GM12892 (cell line): ENCODE measurements around the gene LAMA2.
"Not testable (repeated sequence)": the region's sequence is repeated elsewhere in the genome, so short reads cannot be mapped to it uniquely, and the experiment has no call there.

ENCODE experiments used
- DNase-seq: peaks from one replicate; pipeline ENCODE4 v3.0.0; 2011; ENCODE audit not compliant: insufficient read length
- FAIRE-seq: peaks from 2 replicates; lab custom pipeline; 2011; peaks lifted over from hg19 to GRCh38; lab: Jason Lieb, UNC
- POLR2A ChIP-seq: IDR thresholded peaks from 2 replicates; pipeline ENCODE4 v1.6.1; 2011; ENCODE audit warnings: low read depth, low read length, control low read depth
- POLR2AphosphoS5 ChIP-seq: IDR thresholded peaks from 2 replicates; pipeline ENCODE4 v1.6.1; 2011; ENCODE audit warnings: low read depth, low read length, control low read depth
- TAF1 ChIP-seq: IDR thresholded peaks from 2 replicates; pipeline ENCODE4 v1.6.1; 2011; ENCODE audit warnings: low read depth, mild to moderate bottlenecking, control low read depth, low read length, borderline replicate concordance

LAMA2 gene

DNA sequence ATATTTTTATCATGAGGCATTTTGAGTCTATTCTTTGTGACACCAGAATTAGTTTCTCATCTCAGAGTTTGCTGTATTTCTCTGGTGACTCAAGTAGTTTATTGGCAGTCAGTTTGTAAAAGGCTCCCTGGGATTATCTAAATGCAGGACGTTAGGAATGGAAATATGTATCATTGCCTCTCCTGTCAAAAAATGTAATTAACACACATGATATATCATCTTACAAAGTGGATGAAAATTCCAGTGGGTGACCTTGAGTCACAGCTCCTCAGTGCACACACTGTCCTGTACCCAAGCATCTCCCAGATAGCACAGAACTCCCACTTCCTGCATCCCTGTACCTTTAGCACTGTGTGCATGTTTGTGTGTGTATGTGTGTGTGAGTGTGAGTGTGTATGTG is 258.6 kb downstream of the LAMA2 start:
- FAIRE-seq = no peak
- no peak for DNase-seq
- TF ChIP-seq POLR2AphosphoS5 (no peak), TAF1 (no peak)

DNA sequence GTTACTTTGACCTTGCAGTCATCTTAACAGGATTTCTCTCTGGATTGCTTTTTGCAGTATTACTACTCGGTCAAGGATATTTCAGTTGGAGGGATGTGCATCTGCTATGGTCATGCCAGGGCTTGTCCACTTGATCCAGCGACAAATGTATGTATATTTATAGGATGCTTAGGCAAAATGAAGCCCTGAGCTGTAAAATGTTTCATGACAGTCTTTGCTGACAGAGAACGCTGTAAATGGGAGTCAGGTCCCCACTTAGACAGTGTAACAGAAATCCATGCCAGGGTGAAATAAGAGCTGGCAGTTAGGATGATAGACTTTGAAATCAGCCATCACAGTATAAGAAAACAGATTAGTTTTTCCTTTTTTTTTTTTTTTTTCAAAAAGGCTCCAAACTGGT is 264.0 kb downstream of the LAMA2 start:
- DNase-seq = no peak
- no peak for FAIRE-seq
- TF ChIP-seq TAF1 = no peak
- TF ChIP-seq POLR2AphosphoS5 = no peak
- no peak for TF ChIP-seq POLR2A

DNA sequence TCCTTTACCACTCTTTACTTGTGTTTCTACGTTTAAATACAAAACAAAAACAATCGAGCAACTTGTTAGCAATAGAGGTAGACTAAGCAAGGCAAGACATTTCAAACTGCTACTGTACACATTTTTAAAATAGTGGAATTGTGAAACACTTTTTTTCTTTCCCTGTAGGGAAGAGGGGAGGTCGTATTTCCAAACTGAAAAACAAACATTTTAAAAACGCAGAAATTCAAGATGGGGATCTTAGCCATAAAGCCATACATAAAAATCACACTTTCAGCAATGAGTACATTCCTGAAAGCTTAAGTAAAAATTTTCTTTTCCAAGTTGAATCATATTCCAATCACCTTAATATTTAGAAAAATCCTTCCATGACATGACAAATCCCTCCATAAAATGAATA is 267.6 kb downstream of the LAMA2 start:
- FAIRE-seq = no peak
- no peak for TF ChIP-seq TAF1
- no peak for TF ChIP-seq POLR2AphosphoS5
- TF ChIP-seq POLR2A = no peak
- DNase-seq = no peak

DNA sequence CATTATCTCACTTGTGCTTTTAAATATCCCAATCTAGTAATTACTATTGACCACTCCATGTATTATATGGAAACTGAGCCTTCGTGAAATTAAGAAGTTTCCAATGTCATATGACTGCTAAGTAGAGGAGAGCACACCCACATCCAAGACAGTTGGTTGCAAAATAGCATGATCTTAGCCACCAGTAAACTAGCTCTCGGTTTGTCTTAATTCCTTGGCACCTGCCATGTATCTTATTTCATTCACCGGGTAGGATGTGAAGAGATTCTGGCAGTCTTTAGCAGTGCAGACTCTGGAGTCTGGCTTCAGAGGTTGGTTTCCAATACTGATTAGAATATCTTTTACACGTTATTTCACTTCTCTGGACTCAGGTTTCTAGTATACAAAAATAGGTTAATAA is 270.3 kb downstream of the LAMA2 start:
- TF ChIP-seq POLR2AphosphoS5 = no peak
- FAIRE-seq (no peak), DNase-seq (no peak)

DNA sequence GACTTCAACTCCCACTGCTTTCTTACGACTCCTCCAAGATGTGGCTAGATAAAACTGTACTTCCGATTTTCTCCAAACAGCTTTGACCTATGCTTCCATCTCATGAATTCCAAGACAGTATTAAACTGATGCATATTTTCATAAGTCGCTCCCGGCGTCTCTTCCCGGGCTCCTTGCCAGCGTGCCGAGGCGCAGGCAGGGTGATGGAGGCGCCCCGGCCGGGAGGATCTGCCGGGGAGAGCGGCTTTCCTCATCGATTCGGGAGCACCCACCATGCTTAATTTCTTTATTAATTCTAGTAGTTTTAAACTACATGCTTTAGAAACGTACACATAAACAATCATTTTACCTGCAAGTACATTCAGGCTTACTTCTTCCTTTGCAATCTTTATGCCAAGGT is 276.3 kb downstream of the LAMA2 start:
- not testable (repeated sequence) for FAIRE-seq, DNase-seq

DNA sequence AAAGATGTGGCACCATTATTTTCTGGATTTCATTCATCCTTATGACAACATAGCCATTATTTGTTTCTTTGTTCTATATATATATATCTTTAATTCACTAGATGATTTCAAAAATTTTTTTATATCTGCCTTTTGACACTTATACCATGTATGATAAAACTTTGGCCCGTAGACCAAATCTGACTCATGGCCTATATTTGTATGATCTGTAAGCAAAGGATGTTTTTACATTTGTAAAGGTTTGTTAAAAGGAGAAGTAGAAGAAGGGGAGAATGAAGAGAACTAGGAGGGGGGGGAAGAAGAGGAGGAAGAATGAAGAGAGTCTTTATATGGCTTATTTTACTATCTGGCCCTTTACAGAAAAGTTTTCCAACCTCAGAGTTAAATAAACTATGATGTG is 279.7 kb downstream of the LAMA2 start:
- TF ChIP-seq TAF1 (no peak), POLR2A (no peak), POLR2AphosphoS5 (no peak)
- no peak for FAIRE-seq
- no peak for DNase-seq

DNA sequence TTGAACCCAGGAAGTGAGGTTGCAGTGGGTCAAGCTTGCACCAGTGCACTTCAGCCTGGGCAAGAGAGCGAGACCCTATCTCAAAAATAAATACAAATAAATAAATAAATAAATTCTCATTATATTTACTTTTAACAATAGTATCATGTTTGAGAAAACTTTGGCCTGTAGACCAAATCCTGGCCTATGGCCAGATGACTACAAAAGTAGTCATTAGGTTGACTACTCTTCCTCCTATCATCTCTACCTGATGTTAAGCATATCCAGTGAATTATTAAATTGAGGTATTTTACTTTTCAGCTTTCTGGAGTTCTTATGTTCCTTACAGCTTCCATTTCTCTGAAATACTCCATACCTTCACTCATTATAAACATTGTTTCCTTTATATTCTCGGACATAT is 280.6 kb downstream of the LAMA2 start:
- TF ChIP-seq POLR2A (no peak), POLR2AphosphoS5 (no peak), TAF1 (no peak)
- no peak for DNase-seq
- no peak for FAIRE-seq

DNA sequence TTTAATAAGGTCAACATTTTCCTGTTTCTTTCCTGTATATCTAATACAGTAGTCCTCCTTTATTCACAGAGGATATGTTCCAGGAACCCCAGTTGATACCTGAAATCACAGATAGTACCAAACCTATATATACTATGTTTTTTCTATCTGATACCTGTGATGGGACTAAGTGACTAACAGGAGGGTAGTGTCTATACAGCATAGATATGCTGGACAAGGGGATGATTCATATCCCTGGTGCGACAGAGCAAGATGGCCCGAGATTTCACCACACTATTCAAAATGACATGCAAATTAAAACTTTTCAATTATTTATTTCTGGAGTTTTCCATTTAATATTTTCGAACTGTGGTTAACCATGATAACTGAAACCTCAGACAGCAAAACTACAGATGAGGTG is 281.1 kb downstream of the LAMA2 start:
- TF ChIP-seq TAF1 = no peak
- TF ChIP-seq POLR2AphosphoS5 = no peak
- no peak for TF ChIP-seq POLR2A
- no peak for FAIRE-seq
- no peak for DNase-seq

DNA sequence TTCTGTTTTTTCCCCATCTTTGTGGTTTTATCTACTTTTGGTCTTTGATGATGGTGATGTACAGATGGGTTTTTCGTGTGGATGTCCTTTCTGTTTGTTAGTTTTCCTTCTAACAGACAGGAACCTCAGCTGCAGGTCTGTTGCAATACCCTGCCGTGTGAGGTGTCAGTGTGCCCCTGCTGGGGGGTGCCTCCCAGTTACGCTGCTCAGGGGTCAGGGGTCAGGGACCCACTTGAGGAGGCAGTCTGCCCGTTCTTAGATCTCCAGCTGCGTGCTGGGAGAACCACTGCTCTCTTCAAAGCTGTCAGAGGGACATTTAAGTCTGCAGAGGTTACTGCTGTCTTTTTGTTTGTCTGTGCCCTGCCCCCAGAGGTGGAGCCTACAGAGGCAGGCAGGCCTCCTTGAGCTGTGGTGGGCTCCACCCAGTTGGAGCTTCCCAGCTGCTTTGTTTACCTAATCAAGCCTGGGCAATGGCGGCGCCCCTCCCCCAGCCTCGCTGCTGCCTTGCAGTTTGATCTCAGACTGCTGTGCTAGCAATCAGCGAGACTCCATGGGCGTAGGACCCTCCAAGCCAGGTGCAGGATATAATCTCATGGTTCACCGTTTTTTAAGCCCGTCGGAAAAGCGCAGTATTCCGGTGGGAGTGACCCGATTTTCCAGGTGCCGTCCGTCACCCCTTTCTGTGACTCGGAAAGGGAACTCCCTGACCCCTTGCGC is 289.5 kb downstream of the LAMA2 start:
- DNase-seq, FAIRE-seq: not testable (repeated sequence)

DNA sequence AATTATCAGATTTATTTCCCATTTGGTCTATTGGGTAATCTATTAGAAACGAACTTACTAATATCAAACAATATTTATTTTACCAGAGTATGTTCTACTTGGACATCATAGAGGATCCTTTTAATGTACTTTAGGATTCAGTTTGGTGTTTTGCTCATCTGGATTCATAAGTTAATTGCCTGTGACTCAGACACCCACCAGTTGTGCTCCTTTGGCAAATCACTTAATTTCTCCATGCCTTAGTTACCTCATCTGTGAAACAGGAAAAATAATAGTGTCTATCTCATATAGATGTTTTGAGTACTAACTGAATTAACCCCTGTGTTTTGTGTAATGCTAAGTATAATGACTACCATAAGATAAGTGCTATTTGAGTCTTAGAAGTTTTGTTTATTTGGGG is 292.1 kb downstream of the LAMA2 start:
- FAIRE-seq (no peak), DNase-seq (no peak)
- TF ChIP-seq POLR2AphosphoS5 (no peak), TAF1 (no peak)

DNA sequence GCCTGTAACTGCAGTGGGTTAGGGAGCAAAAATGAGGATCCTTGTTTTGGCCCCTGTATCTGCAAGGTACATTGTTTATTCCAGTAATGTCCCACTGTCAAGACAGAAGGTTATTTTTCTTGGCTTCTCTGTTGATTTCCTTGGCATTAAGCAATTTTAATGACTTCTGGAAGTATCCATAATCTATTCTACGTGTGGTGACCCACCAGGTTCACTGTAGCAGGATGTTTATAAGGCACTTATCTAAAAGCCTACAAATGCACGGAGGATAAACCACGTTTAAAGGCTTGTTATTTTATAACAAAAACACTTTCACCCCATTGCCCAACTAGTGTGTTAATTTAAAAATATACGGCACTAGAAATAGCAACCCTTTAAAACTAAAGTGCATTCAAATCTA is 294.9 kb downstream of the LAMA2 start:
- no peak for TF ChIP-seq TAF1
- no peak for TF ChIP-seq POLR2A
- TF ChIP-seq POLR2AphosphoS5 = no peak
- DNase-seq (no peak), FAIRE-seq (no peak)

DNA sequence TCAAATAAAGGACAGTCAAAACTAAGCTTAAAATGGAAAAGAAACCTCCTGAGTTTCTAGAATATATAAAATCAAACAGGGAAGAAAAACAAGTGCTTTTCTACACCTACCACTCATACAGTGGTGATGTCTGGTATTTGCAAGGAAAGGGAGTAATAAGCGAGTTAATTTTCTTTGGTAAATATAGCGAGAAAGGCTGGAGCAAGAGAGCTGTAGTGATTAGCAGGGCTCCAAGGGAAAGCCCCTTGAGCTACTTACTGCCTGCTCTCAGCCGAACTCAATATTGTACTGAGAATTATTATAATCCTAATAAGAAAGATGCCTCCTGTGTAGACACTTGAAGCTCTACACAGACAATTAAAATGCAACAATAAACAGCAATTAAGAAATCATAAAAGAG is 296.3 kb downstream of the LAMA2 start:
- DNase-seq (no peak), FAIRE-seq (no peak)
- TF ChIP-seq POLR2AphosphoS5 = no peak
- no peak for TF ChIP-seq POLR2A
- no peak for TF ChIP-seq TAF1

DNA sequence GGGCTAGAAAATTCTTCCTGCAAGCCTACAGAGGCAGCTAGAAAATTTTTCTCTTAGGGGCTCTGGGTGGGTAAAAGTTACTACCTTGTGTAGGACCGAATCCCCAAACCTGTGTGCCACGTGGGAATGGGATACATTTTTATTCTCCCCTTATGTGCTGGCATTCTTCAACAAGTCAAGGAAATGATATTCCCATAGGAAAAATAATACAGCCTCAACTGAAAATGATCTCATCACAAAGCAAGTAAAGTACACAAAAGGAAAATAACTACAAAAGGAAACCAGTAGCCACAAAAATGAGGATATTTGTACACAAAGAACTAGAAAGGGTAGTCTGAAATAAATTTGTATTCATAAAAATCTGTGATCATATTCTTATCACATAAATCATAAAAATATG is 298.1 kb downstream of the LAMA2 start:
- no peak for TF ChIP-seq TAF1
- no peak for TF ChIP-seq POLR2A
- TF ChIP-seq POLR2AphosphoS5 = no peak
- DNase-seq (no peak), FAIRE-seq (no peak)
